HEK293 (cell line): ENCODE data around the gene TEX2.

Source experiments
- BCL11A ChIP-seq: fragments of 450-650 bp; formaldehyde crosslinking; IDR thresholded peaks from 2 replicates; pipeline ENCODE4 v1.5.1; 2016; ENCODE audit warnings: low read depth, missing biosample characterization, missing genetic modification characterization
- BCL11B ChIP-seq: fragments of 450-650 bp; formaldehyde crosslinking; IDR thresholded peaks from 2 replicates; pipeline ENCODE4 v1.5.1; 2016; ENCODE audit warnings: low read depth, missing biosample characterization, missing genetic modification characterization
- CTCF ChIP-seq: fragments of 450-650 bp; formaldehyde crosslinking; IDR thresholded peaks from 2 replicates; pipeline ENCODE4 v1.5.1; 2016; ENCODE audit warnings: missing biosample characterization, missing genetic modification characterization
- FEZF1 ChIP-seq: fragments of 450-650 bp; formaldehyde crosslinking; IDR thresholded peaks from 2 replicates; pipeline ENCODE4 v1.5.1; 2016; ENCODE audit warnings: missing biosample characterization, missing genetic modification characterization
- HOXD13 ChIP-seq: sonication (generic); formaldehyde crosslinking; IDR thresholded peaks from 2 replicates; pipeline ENCODE4 v1.8.0; 2022; ENCODE audit warnings: missing genetic modification reagents, borderline replicate concordance
- IKZF3 ChIP-seq: fragments of 450-650 bp; IDR thresholded peaks from 2 replicates; pipeline ENCODE4 v1.5.0; 2018; ENCODE audit warnings: missing biosample characterization, mild to moderate bottlenecking, missing genetic modification characterization, moderate library complexity
- MYNN ChIP-seq: fragments of 450-650 bp; formaldehyde crosslinking; IDR thresholded peaks from 2 replicates; pipeline ENCODE4 v1.5.1; 2016; ENCODE audit warnings: missing biosample characterization, missing genetic modification characterization, borderline replicate concordance
- PRDM4 ChIP-seq: fragments of 450-650 bp; formaldehyde crosslinking; IDR thresholded peaks from 2 replicates; pipeline ENCODE4 v1.5.1; 2017; ENCODE audit warnings: missing biosample characterization, missing genetic modification characterization
- PRDM6 ChIP-seq: fragments of 450-650 bp; formaldehyde crosslinking; IDR thresholded peaks from 2 replicates; pipeline ENCODE4 v1.5.1; 2017; ENCODE audit warnings: missing biosample characterization, missing genetic modification characterization
- REST ChIP-seq: fragments of 450-650 bp; formaldehyde crosslinking; IDR thresholded peaks from 2 replicates; pipeline ENCODE4 v1.5.1; 2016; ENCODE audit warnings: missing biosample characterization, missing genetic modification characterization
- ZBTB44 ChIP-seq: fragments of 450-650 bp; IDR thresholded peaks from 2 replicates; pipeline ENCODE4 v1.5.1; 2018; ENCODE audit warnings: missing biosample characterization, mild to moderate bottlenecking, missing genetic modification characterization
- ZBTB8A ChIP-seq: fragments of 450-650 bp; formaldehyde crosslinking; IDR thresholded peaks from 2 replicates; pipeline ENCODE4 v1.5.1; 2016; ENCODE audit warnings: missing biosample characterization, missing genetic modification characterization
- ZNF10 ChIP-seq: fragments of 450-650 bp; formaldehyde crosslinking; IDR thresholded peaks from 2 replicates; pipeline ENCODE4 v1.5.1; 2017; ENCODE audit warnings: missing biosample characterization, missing genetic modification characterization
- ZNF211 ChIP-seq: fragments of 450-650 bp; formaldehyde crosslinking; IDR thresholded peaks from 2 replicates; pipeline ENCODE4 v1.5.1; 2016; ENCODE audit warnings: low read depth, missing biosample characterization, missing genetic modification characterization
- ZNF221 ChIP-seq: fragments of 450-650 bp; formaldehyde crosslinking; IDR thresholded peaks from 2 replicates; pipeline ENCODE4 v1.5.1; 2017; ENCODE audit warnings: missing biosample characterization, missing genetic modification characterization, borderline replicate concordance
- ZNF324 ChIP-seq: fragments of 450-650 bp; formaldehyde crosslinking; IDR thresholded peaks from 2 replicates; pipeline ENCODE4 v1.5.1; 2016; ENCODE audit warnings: missing biosample characterization, missing genetic modification characterization
- ZNF335 ChIP-seq: fragments of 450-650 bp; formaldehyde crosslinking; conservative IDR thresholded peaks from 2 replicates; pipeline ENCODE4 v1.5.1; 2016; ENCODE audit warnings: missing biosample characterization, missing genetic modification characterization
- ZNF391 ChIP-seq: fragments of 450-650 bp; formaldehyde crosslinking; IDR thresholded peaks from 2 replicates; pipeline ENCODE4 v1.5.1; 2016; ENCODE audit warnings: low read depth, missing biosample characterization, missing genetic modification characterization, borderline replicate concordance
- ZNF398 ChIP-seq: fragments of 450-650 bp; formaldehyde crosslinking; IDR thresholded peaks from 2 replicates; pipeline ENCODE4 v1.5.1; 2017; ENCODE audit warnings: missing biosample characterization, missing genetic modification characterization
- ZNF501 ChIP-seq: fragments of 450-650 bp; formaldehyde crosslinking; IDR thresholded peaks from 2 replicates; pipeline ENCODE4 v1.5.1; 2016; ENCODE audit warnings: missing biosample characterization, missing genetic modification characterization
- ZNF580 ChIP-seq: fragments of 450-650 bp; formaldehyde crosslinking; IDR thresholded peaks from 2 replicates; pipeline ENCODE4 v1.5.1; 2016; ENCODE audit warnings: missing biosample characterization, missing genetic modification characterization
- ZNF629 ChIP-seq: fragments of 450-650 bp; formaldehyde crosslinking; IDR thresholded peaks from 2 replicates; pipeline ENCODE4 v1.5.1; 2017; ENCODE audit warnings: missing biosample characterization, missing genetic modification characterization
- ZNF768 ChIP-seq: fragments of 450-650 bp; formaldehyde crosslinking; IDR thresholded peaks from 2 replicates; pipeline ENCODE4 v1.5.1; 2018; ENCODE audit warnings: missing biosample characterization, mild to moderate bottlenecking, missing genetic modification characterization
- ZNF843 ChIP-seq: fragments of 450-650 bp; formaldehyde crosslinking; IDR thresholded peaks from 2 replicates; pipeline ENCODE4 v1.5.1; 2016; ENCODE audit warnings: missing biosample characterization, missing genetic modification characterization
- ZSCAN30 ChIP-seq: fragments of 450-650 bp; IDR thresholded peaks from 2 replicates; pipeline ENCODE4 v1.5.1; 2018; ENCODE audit warnings: missing biosample characterization, mild to moderate bottlenecking, missing genetic modification characterization, moderate library complexity

Gene TEX2

GRCh38 chr17:64213995-64214811 is 48.9 kb downstream of the TEX2 start (continued):
- TF ChIP-seq ZNF501 (tag by site-specific recombination) (0 out of 2 replicates have a peak, but pooled peaks have one; percentile 17), PRDM6 (tag by site-specific recombination) (peak; percentile 96), ZBTB8A (0 out of 2 replicates have a peak, but pooled peaks have one; percentile 45), BCL11A (tag by site-specific recombination) (peak; percentile 72; the same call in 1 of the 2 replicates), BCL11B (tag by site-specific recombination) (peak; percentile 77; the same call in 1 of the 2 replicates), ZNF10 (tag by site-specific recombination) (no peak), CTCF (tag by site-specific recombination) (0 out of 2 replicates have a peak, but pooled peaks have one; percentile 26), ZNF768 (tag by site-specific recombination) (no peak), ZSCAN30 (peak; percentile 21; the same call in 1 of the 2 replicates), REST (tag by site-specific recombination) (no peak), ZNF324 (tag by site-specific recombination) (no peak), MYNN (no peak), ZNF843 (tag by site-specific recombination) (peak; percentile 89), ZNF580 (peak; percentile 78), FEZF1 (tag by site-specific recombination) (peak; percentile 78), PRDM4 (peak; percentile 84), ZNF211 (tag by site-specific recombination) (no peak), ZNF398 (tag by site-specific recombination) (no peak), ZNF335 (tag by site-specific recombination) (no peak), HOXD13 (CRISPR knock-in tag) (no peak), ZNF221 (tag by site-specific recombination) (no peak), IKZF3 (tag by site-specific recombination) (peak; percentile 84), ZNF391 (no peak), ZNF629 (tag by site-specific recombination) (peak; percentile 41; the same call in 1 of the 2 replicates), ZBTB44 (tag by site-specific recombination) (0 out of 2 replicates have a peak, but pooled peaks have one; percentile 34)
